GM15510 (cell line): Measurements from ENCODE around the gene AGPS.

Experiments
- POLR2A ChIP-seq: IDR thresholded peaks from 3 replicates; pipeline ENCODE4 v1.6.1; 2011; ENCODE audit warnings: borderline replicate concordance; ENCODE audit not compliant: insufficient read length; ENCODE audit errors: extremely low read depth

AGPS gene

GRCh38 chr2:177529166-177529565, 136.6 kb downstream of the AGPS start:
- no peak for TF ChIP-seq POLR2A

GRCh38 chr2:177530561-177530960, 138.0 kb downstream of the AGPS start:
- no peak for TF ChIP-seq POLR2A

DNA sequence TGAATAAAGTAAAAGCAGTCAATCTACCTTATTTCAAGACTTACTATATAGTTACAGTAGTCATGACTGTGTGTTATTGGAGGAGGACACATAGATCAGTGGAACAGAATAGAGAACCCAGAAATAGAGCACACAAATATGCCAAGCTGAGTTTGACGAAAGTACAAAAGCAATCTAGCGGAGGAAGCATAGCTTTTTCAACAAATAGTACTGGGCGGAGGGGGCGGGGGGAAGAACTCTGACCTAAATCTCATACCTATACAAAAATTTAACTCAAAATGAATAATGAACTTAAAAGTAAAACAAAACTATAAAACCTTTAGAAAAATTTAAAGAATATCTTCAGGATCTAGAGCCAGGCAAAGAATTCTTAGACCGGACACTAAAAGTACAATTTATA, 139.1 kb downstream of the AGPS start:
- no peak for TF ChIP-seq POLR2A

- no peak for TF ChIP-seq POLR2A
Observed at GRCh38 chr2:177532567-177532966, 140.0 kb downstream of the AGPS start.

- no peak for TF ChIP-seq POLR2A
Observed at GRCh38 chr2:177533253-177533652, 140.7 kb downstream of the AGPS start.

- no peak for TF ChIP-seq POLR2A
Observed at GRCh38 chr2:177535000-177535399, 142.4 kb downstream of the AGPS start.

DNA sequence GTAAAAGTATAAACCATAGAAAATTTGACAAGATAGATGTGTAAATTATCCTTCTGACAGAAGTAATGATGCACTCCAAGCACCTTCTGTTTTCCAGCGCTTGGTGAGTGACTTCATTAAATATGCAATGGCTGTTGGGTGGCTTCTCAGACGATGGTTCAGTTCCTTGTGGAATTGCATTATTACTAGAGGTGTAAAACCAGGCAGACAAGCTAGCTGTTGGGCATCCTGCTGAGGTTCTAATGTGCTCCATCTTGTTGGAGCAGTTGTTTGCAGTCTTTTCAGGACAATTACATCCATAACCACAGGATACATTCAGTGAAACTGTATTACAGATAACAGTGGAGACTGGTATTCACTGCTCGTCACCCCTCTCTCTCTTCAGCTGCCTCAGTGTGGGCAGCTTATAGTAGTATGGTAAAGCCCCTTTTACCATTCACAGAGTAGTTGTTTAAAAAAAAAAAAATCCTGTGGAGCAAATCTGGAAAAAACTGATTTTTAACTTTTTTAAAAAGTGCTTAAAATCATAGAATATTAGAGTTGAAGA, 143.5 kb downstream of the AGPS start:
- TF ChIP-seq POLR2A: no peak

DNA sequence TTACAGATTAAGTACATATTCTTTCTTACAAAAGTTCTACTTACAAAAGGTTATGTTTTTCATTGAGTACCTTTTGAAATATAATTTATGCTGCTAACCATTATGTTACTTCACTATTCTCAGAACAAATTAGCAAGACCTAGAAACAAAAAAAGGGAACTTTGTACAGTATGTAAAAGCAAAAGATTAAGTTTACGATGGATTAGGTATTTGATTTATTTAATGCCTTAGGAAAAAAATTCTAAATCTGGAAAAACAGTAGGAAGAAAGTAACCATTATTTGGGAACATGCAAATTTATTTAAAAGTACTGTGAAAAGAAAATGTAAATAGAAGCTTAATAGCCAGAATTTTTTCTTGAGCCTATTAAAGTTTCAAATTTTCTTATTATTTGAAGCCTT, 144.6 kb downstream of the AGPS start:
- TF ChIP-seq POLR2A: no peak

GRCh38 chr2:177537636-177538035, 145.1 kb downstream of the AGPS start:
- no peak for TF ChIP-seq POLR2A

DNA sequence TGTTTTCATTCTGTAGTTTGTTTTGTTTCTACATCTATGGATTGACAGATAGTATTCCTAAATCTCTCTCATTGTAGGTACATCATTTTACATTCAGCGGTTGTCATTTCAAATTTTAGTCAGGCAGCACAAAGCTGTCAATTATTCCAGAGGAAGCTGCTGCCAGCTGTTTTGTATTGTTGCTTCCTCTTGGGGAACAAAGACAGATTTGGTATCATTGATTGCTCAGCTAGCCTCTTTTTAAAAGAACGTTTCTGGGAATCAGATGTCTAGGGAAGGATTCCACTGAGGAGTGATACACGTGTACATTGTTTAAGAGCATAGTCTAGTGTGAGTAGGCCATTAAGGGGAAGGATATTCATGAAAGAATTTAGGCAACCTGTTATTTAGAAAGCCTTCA, 145.8 kb downstream of the AGPS start:
- TF ChIP-seq POLR2A: no peak

DNA sequence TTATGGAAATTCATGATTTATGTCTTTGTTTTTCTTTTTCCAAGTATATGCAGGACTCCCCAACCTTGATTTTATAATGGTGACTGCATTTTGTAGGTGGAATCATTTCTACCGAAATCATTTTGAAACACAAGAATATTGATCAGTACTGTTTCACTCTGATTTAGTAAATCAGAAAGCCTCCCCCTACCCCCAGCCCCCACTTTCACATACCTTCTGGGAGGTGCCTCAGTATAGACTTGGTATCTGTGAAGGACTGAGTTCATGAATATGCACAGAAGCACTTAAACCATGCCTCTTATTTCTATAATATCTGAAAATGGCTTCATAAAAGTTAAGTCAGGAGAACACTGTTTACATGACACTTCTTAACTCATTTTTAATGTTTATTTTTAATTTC, 147.7 kb downstream of the AGPS start:
- TF ChIP-seq POLR2A: no peak

- no peak for TF ChIP-seq POLR2A
Observed at GRCh38 chr2:177541258-177541991, 148.9 kb downstream of the AGPS start.

GRCh38 chr2:177542396-177542795, 149.8 kb downstream of the AGPS start:
- no peak for TF ChIP-seq POLR2A

GRCh38 chr2:177543007-177543760, 150.6 kb downstream of the AGPS start:
- TF ChIP-seq POLR2A: no peak

- TF ChIP-seq POLR2A: no peak
Observed at GRCh38 chr2:177545143-177545542, 152.6 kb downstream of the AGPS start.

- TF ChIP-seq POLR2A: no peak
Observed at GRCh38 chr2:177545981-177546585, 153.5 kb downstream of the AGPS start.

DNA sequence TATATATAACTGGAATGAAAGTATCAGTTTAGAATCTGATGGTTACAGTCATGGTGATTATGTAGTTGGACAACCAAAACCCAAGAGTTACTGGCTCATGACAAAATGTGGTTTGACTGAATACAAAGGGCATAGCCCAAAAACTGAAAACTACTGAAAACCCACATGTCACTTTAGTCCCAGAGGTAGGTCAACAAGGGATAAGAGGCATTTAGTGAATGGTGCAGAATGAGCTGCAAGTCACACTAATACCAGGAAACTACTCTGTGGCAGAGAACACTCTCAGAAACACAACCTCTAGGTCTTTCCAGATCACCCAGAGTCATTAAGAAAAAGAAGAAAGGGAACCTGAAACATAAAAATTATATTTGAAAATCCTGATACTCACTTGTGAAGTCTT, 154.5 kb downstream of the AGPS start:
- no peak for TF ChIP-seq POLR2A

GRCh38 chr2:177547772-177548171, 155.2 kb downstream of the AGPS start:
- no peak for TF ChIP-seq POLR2A
